ENCODE data around the gene SP140. TPM values are rescaled to one million over a fixed set of nuclear protein-coding genes. Genes with fewer than 3 reads are reported as not detected.

SP140 gene
- total and polyA plus RNA-seq, 2 of the 8 experiments (the other 6 are each of a cell fraction or from before 2014, with no cell fraction given) = 0.23 to 1.3 TPM

DNA sequence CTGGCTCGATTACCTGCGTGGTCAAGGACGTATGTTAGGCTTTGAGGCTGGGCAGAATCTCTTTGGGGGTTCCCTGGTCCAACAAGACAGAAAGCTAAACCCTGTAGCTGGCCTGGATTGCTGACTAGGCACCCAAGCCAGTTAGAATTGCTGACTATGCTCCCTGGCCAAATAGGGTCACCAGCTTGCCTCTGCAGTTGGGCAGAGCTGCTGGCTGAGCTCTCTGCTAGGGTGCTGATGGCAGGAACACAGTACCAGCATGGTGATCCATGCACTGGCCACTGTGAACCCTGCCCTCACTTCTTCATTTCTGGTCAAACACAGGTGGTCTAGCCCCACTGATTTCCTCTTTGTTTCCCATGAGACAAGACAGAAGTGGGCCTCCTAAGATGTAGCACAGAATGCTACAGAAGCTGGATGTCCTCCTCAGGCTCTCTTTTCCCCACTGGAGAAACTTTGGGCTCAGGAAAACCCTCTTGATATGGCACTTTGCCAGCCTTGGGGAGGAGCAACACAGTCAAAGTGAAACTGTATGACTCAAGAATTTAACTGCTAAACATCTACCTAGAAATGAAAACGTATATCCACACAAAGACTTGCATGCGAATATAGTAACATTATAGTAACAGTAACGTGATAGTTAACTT, 122.2 kb downstream of the SP140 start:
- ChIA-PET POLR2A (ENCODE audit: partially characterized antibody) (no interaction called here), CTCF (ENCODE audit: partially characterized antibody) (no interaction called here)
- no peak overlapping the region for H2BK20ac ChIP-seq (ENCODE audit: low read length)
- no peak overlapping the region for H3K4me3 ChIP-seq (ENCODE audit: extremely low read depth in 1 of 4, insufficient read depth in 2 of 4, low read depth in 3 of 4, low read length in 4 of 4)
- H3K14ac ChIP-seq (ENCODE audit: insufficient read length) = no peak overlapping the region
- no peak overlapping the region for H4K5ac ChIP-seq (ENCODE audit: insufficient read length, low read depth, low read length)
- H3K36me3 ChIP-seq (ENCODE audit: control insufficient read depth in 2 of 4, insufficient read depth in 4 of 4, low read length in 3 of 4) = no peaks in the 10 kb centered on the region
- peak overlapping the region; percentile 22; the same call in 1 of the 2 replicates for H4K8ac ChIP-seq (ENCODE audit: extremely low read depth, insufficient read depth, low read length)
- WGBS, 2 experiments (ENCODE audit: extremely low coverage in 1 of 2, insufficient coverage in 1 of 2, insufficient read length in 1 of 2, insufficient replicate concordance in 2 of 2, low coverage in 1 of 2, low lambda C conversion rate in 2 of 2, missing lambda C conversion rate in 1 of 2) = 92% methylated on average over 6 of the region's 6 CpGs; no CpG with 5 or more reads in 1 of the 2 experiments
- no peaks in the 10 kb centered on the region for H3K79me1 ChIP-seq (ENCODE audit: low read depth, low read length)
- H3K4me2 ChIP-seq (ENCODE audit: insufficient read depth in 1 of 2, low read depth in 2 of 2, low read length in 2 of 2) = no peak overlapping the region
- H2AK5ac ChIP-seq (ENCODE audit: low read depth, low read length) = no peak overlapping the region
- H2BK120ac ChIP-seq (replicated peaks; ENCODE audit: low read depth, low read length) = no peak overlapping the region
- no peak for DNase-seq (ENCODE audit: low read depth in 1 of 2, low spot score in 2 of 2)
- H3K4ac ChIP-seq (replicated peaks; ENCODE audit: insufficient read length, low read depth, low read length) = no peak overlapping the region
- H2AFZ ChIP-seq (ENCODE audit: low read length) = no peak overlapping the region
- peaks cover 0 to 2% of the 10 kb centered on the region in 2 experiments; a peak in 1 of 4 replicates for H3K9me3 ChIP-seq (ENCODE audit: insufficient read depth in 2 of 2, low read depth in 1 of 2, low read length in 1 of 2)
- no peaks in the 10 kb centered on the region for H4K20me1 ChIP-seq (replicated peaks in 1 of 2; ENCODE audit: control insufficient read depth in 1 of 2, insufficient read depth in 2 of 2, low read length in 2 of 2)
- H3K23ac ChIP-seq (ENCODE audit: insufficient read length) = no peak overlapping the region
- no peaks in the 10 kb centered on the region for H3K23me2 ChIP-seq (ENCODE audit: low read depth, low read length)
- no peak overlapping the region; the same call in 1 of the 2 replicates for H2BK12ac ChIP-seq (ENCODE audit: low read depth, low read length)
- TF ChIP-seq PHF8 (conservative IDR thresholded peaks at IDR 0.05; ENCODE audit: low read depth, low read length) = no peak
- no peak for TF ChIP-seq GABPA (IDR thresholded peaks at IDR 0.05; ENCODE audit: borderline replicate concordance, insufficient read depth, low read length)
- TF ChIP-seq HDAC6 (IDR thresholded peaks at IDR 0.05; ENCODE audit: low read depth, low read length) = no peak
- TF ChIP-seq BRCA1 (IDR thresholded peaks at IDR 0.05; ENCODE audit: low read depth, low read length) = no peak
- TF ChIP-seq RXRA (IDR thresholded peaks at IDR 0.05; ENCODE audit: insufficient read depth, low read depth, low read length) = no peak
- TF ChIP-seq NANOG (IDR thresholded peaks at IDR 0.05; ENCODE audit: insufficient read depth, low read depth, low read length, poor library complexity, severe bottlenecking) = no peak
- TF ChIP-seq ZNF274 (IDR thresholded peaks at IDR 0.05; ENCODE audit: borderline replicate concordance, extremely low read depth, low read length) = no peak
- TF ChIP-seq NRF1 (IDR thresholded peaks at IDR 0.05; ENCODE audit: low read depth, low read length) = no peak
- TF ChIP-seq MAFK (IDR thresholded peaks at IDR 0.05; ENCODE audit: low read depth, low read length) = no peak
- no peak for TF ChIP-seq CEBPB (IDR thresholded peaks at IDR 0.05; ENCODE audit: low read depth, low read length)
- H3K27ac ChIP-seq (ENCODE audit: low read depth, low read length) = no peak overlapping the region
- peak overlapping the region; percentile 44; the same call in 1 of the 2 replicates for H2BK5ac ChIP-seq (ENCODE audit: low read depth, low read length)
- H4K91ac ChIP-seq (replicated peaks; ENCODE audit: insufficient read length, low read length) = no peak overlapping the region
- H3K4me1 ChIP-seq (replicated peaks in 1 of 4; ENCODE audit: control insufficient read depth in 3 of 4, insufficient read depth in 4 of 4, low read length in 3 of 4) = no peaks in the 10 kb centered on the region
- FAIRE-seq = no peak
- no peak overlapping the region for H3K18ac ChIP-seq (ENCODE audit: extremely low read depth, low read length)
- H3K56ac ChIP-seq (replicated peaks; ENCODE audit: insufficient read length, low read depth, low read length) = no peak overlapping the region
- H3K27me3 ChIP-seq (replicated peaks in 1 of 4; ENCODE audit: control insufficient read depth in 3 of 4, extremely low read depth in 1 of 4, insufficient read depth in 3 of 4, low read length in 3 of 4) = no peaks in the 10 kb centered on the region
- no peak overlapping the region for H3K9ac ChIP-seq (replicated peaks in 1 of 4; ENCODE audit: extremely low read depth in 1 of 4, low read depth in 3 of 4, low read length in 3 of 4)
- H3K79me2 ChIP-seq (ENCODE audit: control insufficient read depth in 1 of 2, insufficient read depth in 2 of 2, low read length in 2 of 2) = no peaks in the 10 kb centered on the region
- H2BK15ac ChIP-seq (ENCODE audit: low read length) = no peak overlapping the region
